H1 (cell line): ENCODE measurements around the gene ABHD10. TPM values are rescaled to one million over a fixed set of nuclear protein-coding genes. Genes with fewer than 3 reads are reported as not detected.

ENCODE experiments used
- HDAC6 ChIP-seq: IDR thresholded peaks from one replicate; pipeline ENCODE4 v1.7.1; 2012; ENCODE audit warnings: low read depth, mild to moderate bottlenecking, inconsistent platforms, low read length, moderate library complexity
- polyA plus RNA-seq, 7 experiments: library from polyadenylated mRNA; depleted of rRNA in 3 of 7; stranded (reverse) in 5 of 7; unstranded in 2 of 7; fragments of >200 nt in 5 of 7; fragments of 200-250 nt in 2 of 7; gene quantifications; 1 replicate in 5 of 7; 2 replicates in 1 of 7; 4 replicates in 1 of 7; pipeline versions ENCODE4 v1.2.1 to v1.2.3, GENCODE V29; 2011 to 2013; ENCODE audit warnings: missing spikeins in 2 of 7, mixed read lengths in 2 of 7
- total RNA-seq: library from RNA; stranded (reverse); fragmentation: NEBNext Ultra II Directional; extraction: Animal tissue kit (Norgen Biotek cat#: 25700); gene quantifications from 2 replicates; pipeline ENCODE4 v1.2.1, GENCODE V29; 2021
- TF ChIP-seq, protein P1 (sequence below): IDR thresholded peaks from 2 replicates; pipeline ENCODE4 v1.6.1; 2012; ENCODE audit warnings: inconsistent platforms

Gene ABHD10
- total and polyA plus RNA-seq, 2 of the 8 experiments (the other 6 are each of a cell fraction or from before 2014, with no cell fraction given): 10.9 to 24.6 TPM

DNA sequence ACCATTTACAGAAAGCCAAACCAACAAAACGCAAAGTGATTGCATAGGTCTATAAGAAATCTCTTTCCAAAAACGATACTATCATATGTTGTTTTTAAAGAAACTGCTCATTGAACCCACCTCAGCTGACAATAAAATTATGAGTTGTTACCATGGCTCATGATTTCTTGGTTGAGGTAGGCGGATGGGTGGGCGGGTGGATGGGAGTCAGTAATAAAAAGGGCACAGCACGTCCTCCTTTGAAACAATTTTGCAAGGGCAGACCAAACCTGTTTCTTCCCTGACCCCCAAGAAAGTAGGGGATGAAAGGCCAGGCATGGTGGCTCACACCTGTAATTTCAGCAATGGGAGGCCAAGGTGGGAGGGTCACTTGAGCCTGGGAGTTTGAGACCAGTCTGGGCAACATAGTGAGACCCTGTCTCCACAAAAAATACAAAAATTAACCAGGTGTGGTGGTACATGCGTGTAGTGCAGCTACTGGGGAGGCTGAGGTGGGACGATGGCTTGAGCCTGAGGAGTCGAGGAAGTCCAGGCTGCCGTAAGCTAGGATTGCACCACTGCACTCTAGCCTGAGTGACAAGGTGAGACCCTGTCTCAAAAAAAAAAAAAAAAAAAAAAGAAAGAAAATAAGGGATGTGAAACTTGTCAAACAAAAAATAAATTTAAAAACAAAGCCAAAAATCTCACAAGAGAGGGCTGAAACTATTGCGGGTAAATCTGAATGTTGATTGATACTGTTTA, 2.1 kb downstream of the ABHD10 start (continued):
- TF ChIP-seq, protein P1, sequence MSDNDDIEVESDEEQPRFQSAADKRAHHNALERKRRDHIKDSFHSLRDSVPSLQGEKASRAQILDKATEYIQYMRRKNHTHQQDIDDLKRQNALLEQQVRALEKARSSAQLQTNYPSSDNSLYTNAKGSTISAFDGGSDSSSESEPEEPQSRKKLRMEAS: no peak
- TF ChIP-seq HDAC6: no peak
